ENCODE data around the gene PLXDC1.

DNA sequence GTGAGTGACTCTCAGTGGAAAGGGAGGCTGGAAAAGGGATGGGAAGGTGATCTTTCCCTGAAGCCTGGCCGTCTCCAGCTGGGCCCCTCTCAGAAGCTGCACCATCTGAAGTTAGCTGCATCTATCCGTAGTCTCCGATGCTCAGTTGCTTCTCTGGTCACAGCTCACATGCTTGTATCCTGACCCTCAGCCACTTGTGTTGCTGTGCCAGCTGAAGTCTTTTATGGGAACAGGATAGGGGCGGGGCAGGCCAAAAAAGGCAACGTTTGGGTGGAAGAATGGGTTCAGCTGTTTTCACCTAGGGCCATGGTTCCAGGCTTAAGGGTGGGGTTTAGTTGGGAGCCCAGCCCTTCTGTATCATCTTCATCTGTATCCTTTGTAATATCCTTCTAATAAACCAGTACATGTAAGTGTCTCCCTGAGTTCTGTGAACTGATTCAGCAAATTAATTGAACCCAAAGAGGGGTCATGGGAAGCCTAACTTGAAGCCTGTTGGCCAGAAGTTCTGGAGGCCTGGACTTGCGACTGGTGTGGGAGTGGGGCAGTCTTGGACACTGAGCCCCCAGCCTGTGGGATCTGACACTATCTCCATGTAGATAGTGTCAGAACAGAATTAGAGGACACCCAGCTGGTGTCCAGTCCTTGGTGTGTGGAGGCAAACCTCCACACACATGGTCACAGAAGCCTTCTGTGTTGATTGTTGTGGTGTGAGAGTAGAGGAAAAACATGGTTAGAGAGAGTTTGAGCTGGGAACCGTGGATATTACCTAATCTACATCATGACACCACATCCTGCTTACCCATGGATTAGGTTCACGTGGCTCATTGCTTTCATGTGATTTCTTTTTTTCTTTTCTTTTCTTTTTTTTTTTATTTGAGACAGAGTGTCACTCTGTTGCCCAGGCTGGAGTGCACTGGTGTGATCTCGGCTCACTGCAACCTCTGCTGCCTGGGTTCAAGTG, 135.0 kb downstream of the PLXDC1 start:
- TF ChIP-seq, protein P1, sequence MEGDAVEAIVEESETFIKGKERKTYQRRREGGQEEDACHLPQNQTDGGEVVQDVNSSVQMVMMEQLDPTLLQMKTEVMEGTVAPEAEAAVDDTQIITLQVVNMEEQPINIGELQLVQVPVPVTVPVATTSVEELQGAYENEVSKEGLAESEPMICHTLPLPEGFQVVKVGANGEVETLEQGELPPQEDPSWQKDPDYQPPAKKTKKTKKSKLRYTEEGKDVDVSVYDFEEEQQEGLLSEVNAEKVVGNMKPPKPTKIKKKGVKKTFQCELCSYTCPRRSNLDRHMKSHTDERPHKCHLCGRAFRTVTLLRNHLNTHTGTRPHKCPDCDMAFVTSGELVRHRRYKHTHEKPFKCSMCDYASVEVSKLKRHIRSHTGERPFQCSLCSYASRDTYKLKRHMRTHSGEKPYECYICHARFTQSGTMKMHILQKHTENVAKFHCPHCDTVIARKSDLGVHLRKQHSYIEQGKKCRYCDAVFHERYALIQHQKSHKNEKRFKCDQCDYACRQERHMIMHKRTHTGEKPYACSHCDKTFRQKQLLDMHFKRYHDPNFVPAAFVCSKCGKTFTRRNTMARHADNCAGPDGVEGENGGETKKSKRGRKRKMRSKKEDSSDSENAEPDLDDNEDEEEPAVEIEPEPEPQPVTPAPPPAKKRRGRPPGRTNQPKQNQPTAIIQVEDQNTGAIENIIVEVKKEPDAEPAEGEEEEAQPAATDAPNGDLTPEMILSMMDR (IDR thresholded peaks at IDR 0.05; ENCODE audit: low read length): no peak
- no peak for TF ChIP-seq EZH2phosphoT487 (IDR thresholded peaks at IDR 0.05; ENCODE audit: low read length)
